GM21381 (cell line): Measurements from ENCODE around the gene SMNDC1.
A peak's percentile ranks its signal among the peaks of the same experiment; 100 is the strongest.
"Not testable (repeated sequence)": the region's sequence is repeated elsewhere in the genome, so short reads cannot be mapped to it uniquely, and the experiment has no call there.

Source experiments
- ATAC-seq: cut with Tn5 transposase; IDR thresholded peaks from one replicate; pipeline ENCODE4 v1.9.1; 2021; ENCODE audit warnings: mild to moderate bottlenecking, moderate library complexity; ENCODE audit not compliant: unreplicated experiment

The SMNDC1 gene

GRCh38 chr10:110285501-110285900, 19.2 kb downstream of the SMNDC1 start:
- no peak for ATAC-seq

DNA sequence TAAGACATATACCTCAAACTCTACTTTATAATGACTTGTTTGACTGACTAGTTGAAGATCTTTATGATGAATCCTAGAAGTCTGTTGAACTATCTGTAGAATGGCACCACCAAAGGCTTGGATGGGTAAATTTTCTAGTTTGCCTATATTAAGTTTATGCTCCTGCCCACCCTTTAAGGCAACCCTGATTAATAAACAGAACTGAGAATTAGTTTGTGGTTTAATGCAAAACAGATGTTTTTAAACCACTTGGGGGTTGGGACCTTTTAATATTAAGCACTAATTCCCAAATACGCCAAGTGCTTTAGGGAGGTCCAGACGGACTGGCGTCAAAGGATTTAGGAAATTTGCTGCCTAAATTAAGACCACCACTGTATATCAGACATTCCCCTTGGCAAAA, 20.5 kb downstream of the SMNDC1 start:
- ATAC-seq: no peak

DNA sequence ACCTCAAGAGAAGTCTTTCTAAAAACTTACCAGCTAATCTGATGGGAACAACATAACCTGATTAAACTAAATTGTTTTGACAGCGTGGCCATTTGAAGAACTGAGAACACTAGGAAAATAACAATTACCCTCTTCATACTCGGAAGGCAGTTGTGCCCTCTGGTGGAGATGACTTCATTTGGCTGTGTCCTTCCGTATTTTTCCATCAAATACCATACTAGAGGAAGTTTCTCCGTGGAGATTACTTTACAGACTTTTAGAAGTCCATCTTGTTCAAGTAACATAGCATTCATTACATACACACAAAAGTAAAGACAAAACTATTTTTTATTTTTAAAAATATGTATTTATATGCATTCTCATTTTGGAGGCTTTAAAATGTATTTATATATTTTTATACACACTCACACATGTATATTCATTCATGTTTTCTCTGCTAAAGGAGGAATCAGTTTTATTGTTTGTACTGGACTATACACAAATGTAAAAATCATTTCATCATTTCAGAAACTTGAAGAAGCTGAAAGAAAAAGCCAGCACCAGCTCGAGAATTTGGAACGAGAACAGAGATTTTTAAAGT, 25.2 kb downstream of the SMNDC1 start:
- peak; percentile 53 for ATAC-seq

DNA sequence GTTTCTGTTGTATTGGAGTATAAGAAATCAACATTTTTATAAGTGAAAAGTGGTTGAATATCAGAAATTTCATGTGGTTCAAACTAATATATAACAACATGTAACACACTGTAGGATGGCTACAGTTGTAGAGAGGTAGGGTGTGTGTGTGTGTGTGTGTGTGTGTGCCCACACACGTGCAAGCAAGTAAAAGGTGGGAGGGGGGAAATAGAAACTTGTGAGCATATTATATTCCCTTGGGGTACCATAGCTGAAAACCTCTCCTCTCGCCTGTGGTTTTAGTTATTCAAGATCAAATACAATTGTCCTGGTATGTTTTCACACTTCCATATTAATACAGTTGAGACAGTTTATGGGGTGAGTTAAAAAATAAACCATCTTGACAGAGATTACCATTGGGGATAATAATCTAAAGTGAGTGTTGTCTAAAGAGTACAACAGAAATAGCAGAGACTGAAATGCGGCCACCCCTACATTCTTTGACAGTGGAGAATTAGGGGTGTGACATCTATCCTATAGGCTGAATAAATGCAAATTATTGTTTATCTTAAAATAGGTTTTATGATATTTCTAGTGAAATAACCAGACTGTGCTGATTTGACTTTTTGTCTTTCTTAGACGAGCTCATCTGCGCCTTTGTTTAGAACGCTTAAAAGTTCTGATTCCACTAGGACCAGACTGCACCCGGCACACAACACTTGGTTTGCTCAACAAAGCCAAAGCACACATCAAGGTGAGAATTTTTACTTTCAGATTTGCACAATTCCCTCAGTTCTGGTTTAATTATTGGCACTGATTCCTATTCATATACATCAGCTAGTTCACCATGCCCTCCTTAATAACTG, 25.9 kb downstream of the SMNDC1 start:
- ATAC-seq: no peak

- ATAC-seq: no peak
Observed at GRCh38 chr10:110277591-110277990, 27.1 kb downstream of the SMNDC1 start.

GRCh38 chr10:110276603-110277002, 28.1 kb downstream of the SMNDC1 start:
- no peak for ATAC-seq

DNA sequence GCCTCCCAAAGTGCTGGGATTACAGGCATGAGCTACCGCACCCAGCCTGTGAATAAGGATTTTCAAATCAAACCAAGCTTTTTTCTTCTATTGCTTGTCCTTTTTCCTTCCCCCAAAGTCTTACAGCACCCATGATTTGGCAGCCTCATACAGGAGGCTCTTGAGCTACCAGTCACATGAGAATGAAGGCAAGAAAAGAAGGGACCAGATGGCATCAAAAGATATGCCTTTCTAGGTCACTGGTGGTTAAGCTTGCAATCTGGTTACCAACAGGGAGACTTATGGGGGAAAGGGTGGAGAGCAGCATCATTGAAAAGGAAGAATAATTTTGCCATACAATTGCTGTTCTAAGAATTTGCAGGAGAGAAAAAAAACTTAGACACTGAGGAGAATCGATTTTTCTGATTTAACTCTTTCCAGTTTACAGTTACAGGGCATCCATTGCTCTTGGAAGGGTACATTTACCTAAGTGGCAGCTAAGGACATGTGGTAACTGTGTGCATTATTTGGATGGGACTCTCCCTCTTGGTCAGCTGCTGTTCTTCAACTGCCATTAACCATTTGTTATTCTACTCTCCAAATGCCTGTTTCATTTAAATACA, 29.5 kb downstream of the SMNDC1 start:
- no peak for ATAC-seq

- ATAC-seq: no peak
Observed at GRCh38 chr10:110274647-110275046, 30.1 kb downstream of the SMNDC1 start.

DNA sequence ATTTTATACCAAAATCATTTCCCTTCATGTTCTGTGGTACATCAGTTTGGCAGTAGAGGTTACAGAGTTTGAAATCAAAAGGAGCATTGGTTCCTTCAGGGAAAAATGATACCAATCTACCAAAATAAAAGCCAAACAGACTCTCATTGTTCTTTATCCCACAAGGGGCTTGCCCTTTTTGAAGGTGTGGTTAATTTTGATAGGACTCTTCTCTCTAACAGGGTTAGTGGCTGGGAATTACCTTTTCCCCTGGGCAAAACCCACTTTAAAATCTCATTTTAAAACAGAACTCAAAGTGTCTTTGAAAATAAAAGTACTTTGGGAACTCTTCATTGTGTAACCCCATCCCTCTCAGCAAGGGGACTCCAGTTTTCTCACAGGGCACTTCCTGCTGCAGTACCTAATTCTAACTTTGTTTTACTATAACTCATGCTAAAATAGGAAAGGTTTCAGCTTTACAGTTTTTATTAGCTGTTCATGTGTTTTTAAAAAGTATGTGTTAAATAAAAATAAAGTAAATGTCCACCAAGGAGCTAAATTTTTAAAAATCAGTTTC, 30.6 kb downstream of the SMNDC1 start:
- no peak for ATAC-seq

DNA sequence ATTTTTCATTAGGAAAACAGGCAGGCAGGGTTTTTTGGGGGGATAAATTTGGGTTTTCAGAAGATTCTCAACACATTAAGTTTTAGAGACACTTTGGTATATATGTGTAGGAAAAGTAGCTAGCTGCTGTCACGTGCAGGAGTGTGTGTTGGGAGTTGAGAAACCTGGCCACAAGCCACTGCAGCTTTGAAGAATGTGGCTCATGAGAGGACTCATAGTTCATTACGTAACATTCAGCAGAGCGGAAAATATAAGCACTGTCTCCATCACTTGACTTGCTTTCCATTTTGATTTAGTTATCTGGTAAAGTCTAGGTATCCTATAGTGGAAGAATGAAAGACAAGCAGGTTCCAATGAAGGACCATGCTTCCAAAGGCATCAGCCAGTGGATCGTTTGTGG, 31.2 kb downstream of the SMNDC1 start:
- no peak for ATAC-seq

DNA sequence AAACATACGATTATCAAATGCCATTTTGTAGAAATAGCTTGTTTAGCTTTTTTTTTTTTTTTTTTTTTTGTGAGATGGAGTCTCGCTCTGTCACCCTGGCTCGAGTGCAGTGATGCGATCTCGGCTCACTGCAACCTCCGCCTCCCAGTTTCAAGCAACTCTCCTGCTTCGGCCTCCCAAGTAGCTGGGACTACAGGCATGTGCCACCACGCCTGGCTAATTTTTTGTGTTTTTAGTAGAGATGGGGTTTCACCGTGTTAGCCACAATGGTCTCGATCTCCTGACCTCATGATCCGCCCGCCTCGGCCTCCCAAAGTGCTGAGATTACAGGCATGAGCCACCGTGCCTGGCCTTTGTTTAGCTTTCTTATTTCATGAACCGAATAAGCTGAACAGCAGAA, 31.7 kb downstream of the SMNDC1 start:
- ATAC-seq: not testable (repeated sequence)

DNA sequence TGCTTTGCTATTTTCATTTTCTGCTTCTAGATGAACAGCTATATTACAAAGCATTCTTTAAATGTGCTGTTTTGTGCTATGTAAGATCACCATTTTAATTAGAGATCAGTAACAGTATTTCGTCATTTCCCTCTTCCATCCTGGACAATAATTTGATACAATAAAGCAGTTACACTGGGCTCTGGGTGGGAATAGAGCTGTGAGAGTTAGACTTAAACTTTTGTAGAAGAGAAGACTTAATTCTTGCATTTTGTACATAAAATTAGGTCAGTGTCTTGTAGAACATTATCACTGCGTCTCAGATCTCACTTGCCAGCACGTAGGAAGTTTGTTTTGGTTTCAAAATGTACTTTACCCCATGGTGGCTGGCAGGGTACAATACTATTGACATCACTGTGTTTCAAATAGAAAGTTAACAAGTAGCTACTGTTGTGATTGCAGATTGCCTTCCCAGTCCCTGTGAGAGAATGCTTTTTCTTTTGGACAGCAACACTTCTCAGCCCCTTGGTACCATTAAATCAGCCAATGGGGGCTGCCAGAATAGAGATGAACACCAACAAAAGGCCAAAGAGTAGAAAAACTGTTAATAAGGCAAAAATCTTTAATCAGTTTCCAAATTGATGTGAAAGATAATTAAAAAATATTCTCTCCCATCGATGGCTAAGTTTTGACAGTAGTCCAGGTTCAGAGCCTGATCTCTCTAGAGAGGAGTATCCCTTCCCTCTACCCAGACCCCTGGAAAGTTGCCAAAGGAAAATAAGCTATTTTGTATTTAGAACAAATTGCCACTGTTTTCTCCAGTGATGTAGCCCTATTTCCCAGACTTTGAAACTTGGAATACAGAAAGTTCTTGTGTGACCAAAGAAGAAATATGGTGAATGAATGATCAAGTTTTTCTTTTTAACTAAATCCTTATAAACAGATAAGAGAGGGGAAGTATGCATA, 35.1 kb downstream of the SMNDC1 start:
- ATAC-seq: peak; percentile 64

DNA sequence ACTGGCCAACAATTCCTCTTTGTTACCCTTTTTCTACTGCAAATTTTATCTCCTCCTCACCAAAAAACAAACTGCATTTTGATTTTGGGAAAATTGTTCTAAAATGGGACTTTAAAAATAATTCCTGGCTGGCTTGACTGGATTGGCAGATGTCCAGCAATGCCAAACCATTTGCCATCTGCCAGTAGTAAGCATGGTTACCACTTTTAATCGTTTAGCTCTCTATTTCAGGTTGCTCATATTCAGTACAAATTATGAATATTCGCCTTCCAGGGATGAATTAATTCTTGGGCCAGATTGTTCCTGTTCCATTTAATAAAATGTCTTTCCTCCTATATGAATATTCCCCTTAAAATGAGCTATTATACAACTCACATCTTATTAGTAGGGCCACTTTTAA, 35.7 kb downstream of the SMNDC1 start:
- no peak for ATAC-seq

DNA sequence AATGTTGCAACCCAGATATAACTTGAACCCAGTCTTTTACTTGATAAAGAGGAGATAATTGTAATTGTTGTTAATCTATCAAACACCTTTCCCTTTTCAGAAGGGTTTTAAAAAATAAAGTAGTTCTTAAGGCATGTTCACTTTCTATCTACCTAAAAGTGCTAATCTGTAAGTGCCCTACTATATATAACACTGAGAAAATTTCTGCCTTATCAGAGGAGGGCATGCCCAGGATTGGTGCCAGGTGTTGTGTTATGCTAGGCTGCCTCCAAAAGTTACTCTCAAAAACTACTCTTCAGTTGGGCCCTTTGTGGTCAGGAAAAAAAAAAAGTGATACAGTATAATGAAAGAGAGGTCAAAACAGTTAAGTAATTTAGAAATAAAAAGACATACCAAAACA, 36.3 kb downstream of the SMNDC1 start:
- no peak for ATAC-seq

- ATAC-seq: no peak
Observed at GRCh38 chr10:110267276-110267675, 37.4 kb downstream of the SMNDC1 start.

GRCh38 chr10:110265573-110266193, 39.0 kb downstream of the SMNDC1 start:
- no peak for ATAC-seq

GRCh38 chr10:110263164-110263563, 41.6 kb downstream of the SMNDC1 start:
- no peak for ATAC-seq

DNA sequence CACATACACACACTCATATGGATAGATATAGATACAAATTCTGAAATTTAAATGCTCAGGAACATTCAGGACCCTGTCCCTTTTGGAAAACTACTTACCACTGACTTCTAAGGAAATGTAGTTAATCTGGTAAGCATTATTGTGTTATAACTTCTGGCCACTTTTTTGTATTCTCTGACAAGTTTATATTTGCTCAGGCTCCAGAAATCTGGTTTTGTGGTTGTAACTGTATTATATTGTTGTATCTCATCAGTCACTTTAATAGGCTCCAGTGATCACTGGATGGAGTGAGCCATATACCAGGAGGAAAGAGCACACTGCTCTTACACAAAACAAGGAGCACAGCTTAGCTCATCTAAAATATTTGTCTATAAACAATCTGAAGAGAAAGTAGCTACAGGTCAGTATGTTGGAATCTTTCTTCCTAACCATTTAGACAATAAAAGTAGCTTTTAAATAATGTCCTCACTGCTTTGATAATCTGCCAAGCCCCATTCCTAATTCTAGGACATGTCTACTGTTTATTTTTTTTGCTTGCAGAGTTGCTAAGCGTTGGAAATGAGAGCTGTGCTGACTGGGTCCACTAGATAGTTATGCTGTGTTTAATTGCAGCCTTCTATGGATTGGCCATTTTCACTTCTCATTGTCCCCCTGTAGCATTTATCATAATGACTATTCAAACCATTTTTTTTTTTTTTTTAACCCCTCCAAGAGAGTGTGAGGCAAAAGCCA, 43.8 kb downstream of the SMNDC1 start:
- ATAC-seq: no peak

GRCh38 chr10:110259317-110259716, 45.4 kb downstream of the SMNDC1 start:
- no peak for ATAC-seq

- no peak for ATAC-seq
Observed at GRCh38 chr10:110258542-110258941, 46.2 kb downstream of the SMNDC1 start.
